Kidney epithelial cell (primary cell): ENCODE measurements around the gene RRBP1. TPM values are rescaled to one million over a fixed set of nuclear protein-coding genes. Genes with fewer than 3 reads are reported as not detected.

Experiments
- DNase-seq: peaks from one replicate; pipeline ENCODE4 v3.0.0-alpha.2; 2010; ENCODE audit warnings: low read depth
- H3K27me3 ChIP-seq: 2 replicates; pipeline ENCODE4 v1.6.0; 2011; ENCODE audit warnings: low read length; ENCODE audit not compliant: control insufficient read depth, insufficient read depth
- H3K36me3 ChIP-seq: 2 replicates; pipeline ENCODE4 v1.5.1; 2011; ENCODE audit warnings: low read length; ENCODE audit not compliant: control insufficient read depth, insufficient read depth
- H3K4me3 ChIP-seq: 2 replicates; pipeline ENCODE4 v1.5.1; 2011; ENCODE audit warnings: low read depth, mild to moderate bottlenecking, control low read depth, low read length
- total RNA-seq: library from RNA; depleted of rRNA; stranded (reverse); fragments of >200 nt; gene quantifications from 2 replicates; pipeline ENCODE4 v1.2.3, GENCODE V29; 2015
- TF ChIP-seq, protein P1 (sequence below): IDR thresholded peaks from 2 replicates; pipeline ENCODE4 v1.5.1; 2011; ENCODE audit warnings: mild to moderate bottlenecking, moderate library complexity, low read length, control low read depth, inconsistent platforms; ENCODE audit not compliant: insufficient read depth, poor library complexity, severe bottlenecking

RRBP1 gene
- total RNA-seq, 1 donor from 2014 or later: 98.4 TPM

GRCh38 chr20:17616480-17617211 lies 65.4 kb downstream of the RRBP1 start:
- H3K27me3 ChIP-seq: no peaks in the 10 kb centered on the region
- TF ChIP-seq, protein P1, sequence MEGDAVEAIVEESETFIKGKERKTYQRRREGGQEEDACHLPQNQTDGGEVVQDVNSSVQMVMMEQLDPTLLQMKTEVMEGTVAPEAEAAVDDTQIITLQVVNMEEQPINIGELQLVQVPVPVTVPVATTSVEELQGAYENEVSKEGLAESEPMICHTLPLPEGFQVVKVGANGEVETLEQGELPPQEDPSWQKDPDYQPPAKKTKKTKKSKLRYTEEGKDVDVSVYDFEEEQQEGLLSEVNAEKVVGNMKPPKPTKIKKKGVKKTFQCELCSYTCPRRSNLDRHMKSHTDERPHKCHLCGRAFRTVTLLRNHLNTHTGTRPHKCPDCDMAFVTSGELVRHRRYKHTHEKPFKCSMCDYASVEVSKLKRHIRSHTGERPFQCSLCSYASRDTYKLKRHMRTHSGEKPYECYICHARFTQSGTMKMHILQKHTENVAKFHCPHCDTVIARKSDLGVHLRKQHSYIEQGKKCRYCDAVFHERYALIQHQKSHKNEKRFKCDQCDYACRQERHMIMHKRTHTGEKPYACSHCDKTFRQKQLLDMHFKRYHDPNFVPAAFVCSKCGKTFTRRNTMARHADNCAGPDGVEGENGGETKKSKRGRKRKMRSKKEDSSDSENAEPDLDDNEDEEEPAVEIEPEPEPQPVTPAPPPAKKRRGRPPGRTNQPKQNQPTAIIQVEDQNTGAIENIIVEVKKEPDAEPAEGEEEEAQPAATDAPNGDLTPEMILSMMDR: no peak
- no peak for DNase-seq
- H3K4me3 ChIP-seq: no peak overlapping the region
- peaks cover 2% of the 10 kb centered on the region for H3K36me3 ChIP-seq

DNA sequence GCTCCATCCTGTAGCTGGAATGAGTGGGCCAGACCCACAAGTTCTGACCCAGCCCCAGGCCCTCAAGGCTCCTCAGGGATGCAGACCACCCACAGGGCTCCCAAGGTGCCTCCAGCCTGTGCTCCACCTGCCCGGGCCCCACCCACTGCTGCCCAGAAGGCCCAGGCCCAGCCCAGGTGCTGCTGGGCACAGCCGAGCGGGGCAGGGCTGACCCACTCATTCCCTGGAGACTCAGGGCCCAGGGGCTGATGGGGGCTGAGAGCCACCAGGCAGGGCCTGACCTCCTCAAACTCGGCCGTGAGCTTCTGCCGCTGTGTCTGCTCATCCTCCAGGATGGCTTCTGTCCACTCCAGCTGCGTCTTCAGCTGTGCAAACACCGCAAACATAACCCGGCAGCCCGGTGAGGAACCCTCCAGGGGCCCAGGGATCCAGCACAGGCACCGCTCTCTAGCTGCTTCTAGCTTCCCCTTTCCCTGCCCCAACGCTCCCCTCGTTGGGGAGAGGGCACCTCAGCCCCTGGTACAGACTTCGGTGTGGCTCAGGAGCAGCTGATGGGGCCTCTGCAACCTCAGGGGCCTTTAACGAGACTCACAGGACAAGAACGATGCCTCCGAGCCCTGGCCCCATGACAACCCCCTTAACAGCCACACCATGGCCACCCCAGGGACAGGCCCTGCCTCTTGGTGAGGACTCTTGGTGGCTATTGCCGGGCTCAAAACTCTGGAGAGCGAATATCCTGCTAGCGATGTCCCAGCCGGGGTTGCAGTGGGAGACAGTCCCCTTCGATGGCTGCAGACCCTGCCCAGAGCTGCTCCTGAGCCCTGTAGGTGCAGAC lies 66.2 kb downstream of the RRBP1 start:
- TF ChIP-seq, protein P1: no peak
- H3K4me3 ChIP-seq: no peak overlapping the region
- peaks cover 2% of the 10 kb centered on the region for H3K36me3 ChIP-seq
- DNase-seq: no peak
- H3K27me3 ChIP-seq: no peaks in the 10 kb centered on the region

GRCh38 chr20:17614812-17615644 lies 67.0 kb downstream of the RRBP1 start:
- peaks cover 2% of the 10 kb centered on the region for H3K36me3 ChIP-seq
- H3K27me3 ChIP-seq: no peaks in the 10 kb centered on the region
- TF ChIP-seq, protein P1: no peak
- H3K4me3 ChIP-seq: no peak overlapping the region
- no peak for DNase-seq

GRCh38 chr20:17614176-17614811 lies 67.7 kb downstream of the RRBP1 start:
- TF ChIP-seq, protein P1: no peak
- DNase-seq: no peak
- H3K36me3 ChIP-seq: peaks cover 2% of the 10 kb centered on the region
- H3K27me3 ChIP-seq: no peaks in the 10 kb centered on the region
- H3K4me3 ChIP-seq: no peak overlapping the region

- Histone ChIP-seq H3K27me3 (no peaks in the 10 kb centered on the region), H3K36me3 (peaks cover 2% of the 10 kb centered on the region), H3K4me3 (no peak overlapping the region)
- DNase-seq: no peak
- TF ChIP-seq, protein P1: no peak
Observed at GRCh38 chr20:17613328-17614175, 68.5 kb downstream of the RRBP1 start.
